Measurements from ENCODE around the gene PEX26.
"Not testable (repeated sequence)": the region's sequence is repeated elsewhere in the genome, so short reads cannot be mapped to it uniquely, and the experiment has no call there.

PEX26 gene

GRCh38 chr22:18115906-18116371, 38.1 kb downstream of the PEX26 start:
- DNase-seq (ENCODE audit: extremely low read depth in 1 of 2, low read depth in 1 of 2), result no peak

- DNase-seq (ENCODE audit: extremely low read depth in 1 of 2, low read depth in 1 of 2), result no peak
Measured at GRCh38 chr22:18116634-18117033, 38.8 kb downstream of the PEX26 start.

- no peak for DNase-seq (ENCODE audit: extremely low read depth in 1 of 2, low read depth in 1 of 2)
Measured at GRCh38 chr22:18118345-18118915, 40.6 kb downstream of the PEX26 start.

- no peak for DNase-seq (ENCODE audit: extremely low read depth in 1 of 2, low read depth in 1 of 2)
Measured at GRCh38 chr22:18119409-18120110, 41.8 kb downstream of the PEX26 start.

- DNase-seq (ENCODE audit: extremely low read depth in 1 of 2, low read depth in 1 of 2), result no peak
Measured at GRCh38 chr22:18120857-18121256, 43.1 kb downstream of the PEX26 start.

GRCh38 chr22:18121506-18121905, 43.7 kb downstream of the PEX26 start:
- DNase-seq (ENCODE audit: extremely low read depth in 1 of 2, low read depth in 1 of 2), result no peak

GRCh38 chr22:18121954-18122554, 44.3 kb downstream of the PEX26 start:
- DNase-seq (ENCODE audit: extremely low read depth in 1 of 2, low read depth in 1 of 2), result no peak

GRCh38 chr22:18123476-18124025, 45.8 kb downstream of the PEX26 start:
- DNase-seq (ENCODE audit: extremely low read depth in 1 of 2, low read depth in 1 of 2), result not testable (repeated sequence)

GRCh38 chr22:18126606-18127005, 48.8 kb downstream of the PEX26 start:
- DNase-seq (ENCODE audit: extremely low read depth in 1 of 2, low read depth in 1 of 2), result no peak

GRCh38 chr22:18130018-18130417, 52.2 kb downstream of the PEX26 start:
- DNase-seq (ENCODE audit: extremely low read depth in 1 of 2, low read depth in 1 of 2), result no peak

- DNase-seq (ENCODE audit: extremely low read depth in 1 of 2, low read depth in 1 of 2), result no peak
Measured at GRCh38 chr22:18130699-18131429, 53.1 kb downstream of the PEX26 start.

- no peak for DNase-seq (ENCODE audit: extremely low read depth in 1 of 2, low read depth in 1 of 2)
Measured at GRCh38 chr22:18133452-18133851, 55.7 kb downstream of the PEX26 start.

- DNase-seq (ENCODE audit: extremely low read depth in 1 of 2, low read depth in 1 of 2), result no peak
Measured at GRCh38 chr22:18136563-18137320, 59.0 kb downstream of the PEX26 start.

GRCh38 chr22:18141004-18141403, 63.2 kb downstream of the PEX26 start:
- DNase-seq (ENCODE audit: extremely low read depth in 1 of 2, low read depth in 1 of 2), result not testable (repeated sequence)

GRCh38 chr22:18144105-18144504, 66.3 kb downstream of the PEX26 start:
- no peak for DNase-seq (ENCODE audit: extremely low read depth in 1 of 2, low read depth in 1 of 2)

GRCh38 chr22:18145676-18146388, 68.0 kb downstream of the PEX26 start:
- no peak for DNase-seq (ENCODE audit: extremely low read depth in 1 of 2, low read depth in 1 of 2)

GRCh38 chr22:18146389-18146753, 68.6 kb downstream of the PEX26 start:
- no peak for DNase-seq (ENCODE audit: extremely low read depth in 1 of 2, low read depth in 1 of 2)

GRCh38 chr22:18147791-18148190, 70.0 kb downstream of the PEX26 start:
- no peak for DNase-seq (ENCODE audit: extremely low read depth in 1 of 2, low read depth in 1 of 2)

GRCh38 chr22:18148293-18148965, 70.6 kb downstream of the PEX26 start:
- no peak for DNase-seq (ENCODE audit: extremely low read depth in 1 of 2, low read depth in 1 of 2)
